AG08395 (cell line): Measurements from ENCODE around the gene TFCP2L1.

ENCODE experiments used
- DNase-seq: peaks from one replicate; pipeline ENCODE4 v3.0.0; 2012; ENCODE audit warnings: mixed read lengths, low spot score

Gene TFCP2L1

DNA sequence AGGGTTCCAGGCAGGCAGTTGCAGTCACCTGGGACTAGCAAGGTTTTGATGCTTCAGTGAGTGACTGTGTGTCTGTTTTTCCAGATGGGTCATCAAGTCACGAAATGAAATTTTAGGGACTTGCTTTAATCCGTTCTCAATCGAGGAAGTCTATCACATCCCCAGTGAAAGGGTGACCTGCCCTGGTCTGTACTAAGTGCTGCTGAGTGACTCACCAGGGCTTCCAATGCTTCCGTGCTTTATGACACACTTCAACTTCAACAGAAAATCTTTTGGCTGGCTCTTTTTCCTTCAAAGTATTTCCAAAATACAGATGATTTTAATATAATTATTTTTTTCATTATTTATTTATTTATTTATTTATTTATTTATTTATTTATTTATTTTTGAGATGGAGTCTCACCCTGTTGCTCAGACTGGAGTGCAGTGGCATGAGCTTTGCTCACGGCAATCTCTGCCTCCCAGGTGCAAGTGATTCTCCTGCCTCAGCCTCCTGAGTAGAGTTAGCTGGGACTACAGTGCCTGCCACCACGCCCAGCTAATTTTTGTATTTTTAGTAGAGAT is 18.4 kb downstream of the TFCP2L1 start:
- DNase-seq: peak; percentile 27

GRCh38 chr2:121263996-121264715 is 20.8 kb downstream of the TFCP2L1 start:
- no peak for DNase-seq

- no peak for DNase-seq
Observed at GRCh38 chr2:121260370-121261154, 24.4 kb downstream of the TFCP2L1 start.

GRCh38 chr2:121258051-121258450 is 27.0 kb downstream of the TFCP2L1 start:
- DNase-seq: no peak

- DNase-seq: no peak
Observed at GRCh38 chr2:121257480-121257840, 27.5 kb downstream of the TFCP2L1 start.

- DNase-seq: no peak
Observed at GRCh38 chr2:121256720-121257479, 28.1 kb downstream of the TFCP2L1 start.

- DNase-seq: no peak
Observed at GRCh38 chr2:121255358-121255757, 29.6 kb downstream of the TFCP2L1 start.

DNA sequence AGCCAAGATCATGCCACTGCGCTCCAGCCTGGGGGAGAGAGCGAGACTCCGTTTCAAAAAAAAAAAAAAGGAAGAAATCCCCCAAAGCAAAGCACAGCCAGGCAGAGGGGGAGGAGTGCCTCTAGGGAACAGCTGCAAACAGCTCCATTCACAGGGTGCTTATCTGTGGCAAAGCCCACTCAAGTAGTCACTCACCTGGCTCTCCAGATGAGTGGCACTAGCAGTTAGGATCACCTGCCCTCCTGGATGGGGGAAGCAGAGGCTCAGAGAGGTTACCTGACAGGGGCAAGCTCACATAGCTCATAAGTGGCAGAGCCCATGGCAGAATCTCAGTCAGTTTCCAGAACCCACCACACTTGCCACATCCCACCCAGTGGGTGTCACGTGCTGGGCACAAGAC is 30.3 kb downstream of the TFCP2L1 start:
- DNase-seq: no peak

- no peak for DNase-seq
Observed at GRCh38 chr2:121253674-121254240, 31.2 kb downstream of the TFCP2L1 start.

- DNase-seq: no peak
Observed at GRCh38 chr2:121253021-121253673, 31.9 kb downstream of the TFCP2L1 start.

DNA sequence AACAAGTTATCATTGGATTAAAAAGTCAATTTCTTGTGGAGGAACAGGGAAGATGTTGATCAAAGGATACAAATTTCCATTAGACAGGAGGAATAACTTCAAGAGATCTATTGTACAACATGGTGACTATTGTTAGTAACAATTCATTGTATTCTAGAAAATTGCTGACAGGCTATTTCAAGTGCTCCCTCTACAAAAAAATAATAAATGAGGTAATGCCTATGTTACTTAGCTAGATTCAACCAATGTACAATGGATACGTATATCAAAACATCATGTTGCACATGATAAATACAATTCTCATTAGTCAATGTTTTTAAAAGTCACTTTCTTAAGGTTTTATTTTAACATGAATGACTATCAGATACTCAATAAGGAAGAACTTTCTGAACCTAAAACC is 33.5 kb downstream of the TFCP2L1 start:
- DNase-seq: no peak

GRCh38 chr2:121248766-121249343 is 36.1 kb downstream of the TFCP2L1 start:
- DNase-seq: no peak

DNA sequence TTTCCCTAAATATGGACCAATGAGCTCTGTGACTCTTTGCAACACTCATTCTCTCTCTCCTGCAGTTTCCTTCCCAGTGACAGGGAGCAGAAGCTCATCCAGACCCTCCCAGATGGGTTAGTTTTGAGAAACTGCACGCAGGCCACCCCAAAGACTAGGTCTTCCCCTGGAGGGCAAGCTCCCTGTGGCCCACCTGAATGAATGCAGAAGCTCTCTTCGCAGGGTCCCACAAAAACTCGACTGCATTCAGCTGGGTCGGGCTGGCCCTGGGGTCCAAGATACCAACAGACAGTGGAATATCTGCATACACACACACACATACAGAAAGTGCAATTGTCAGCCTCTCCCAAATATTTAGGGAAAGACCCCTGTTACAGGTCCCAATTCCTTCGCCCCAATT is 37.0 kb downstream of the TFCP2L1 start:
- DNase-seq: no peak

- no peak for DNase-seq
Observed at GRCh38 chr2:121247534-121247933, 37.5 kb downstream of the TFCP2L1 start.

GRCh38 chr2:121246704-121247255 is 38.2 kb downstream of the TFCP2L1 start:
- no peak for DNase-seq

- DNase-seq: no peak
Observed at GRCh38 chr2:121245913-121246312, 39.1 kb downstream of the TFCP2L1 start.

DNA sequence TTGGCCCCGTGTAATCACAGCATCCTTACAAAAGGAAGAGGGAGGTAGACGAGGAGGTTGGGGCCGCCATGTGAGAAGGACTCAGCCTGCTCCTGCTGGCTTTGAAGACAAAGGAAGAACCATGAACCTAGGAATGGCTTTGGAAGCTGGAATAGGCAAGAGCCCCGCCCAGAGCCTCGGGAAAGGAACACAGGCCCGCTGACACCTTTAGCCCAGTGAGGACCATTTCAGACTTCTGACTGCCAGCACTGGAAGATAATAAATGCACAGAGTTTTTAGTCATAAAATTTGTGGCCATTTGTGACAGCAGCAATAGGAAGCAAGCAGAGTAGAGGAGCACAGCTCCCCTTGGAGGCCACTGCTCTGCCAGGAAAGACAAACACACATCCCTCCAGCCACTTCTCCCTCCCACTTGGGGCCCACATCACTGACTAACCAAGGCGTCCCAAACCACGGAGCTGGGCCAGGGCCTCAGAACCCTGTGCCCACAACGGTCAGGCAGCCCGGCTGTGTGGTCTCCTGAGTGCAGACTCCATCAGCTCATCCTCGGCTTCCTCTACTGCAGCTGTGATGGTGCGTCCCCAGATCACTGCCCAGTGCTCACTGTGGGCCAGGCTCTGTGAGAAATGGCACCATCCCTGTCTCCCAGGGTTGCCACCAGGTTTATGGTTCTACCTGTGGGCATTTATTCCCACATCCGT is 39.7 kb downstream of the TFCP2L1 start:
- no peak for DNase-seq

DNA sequence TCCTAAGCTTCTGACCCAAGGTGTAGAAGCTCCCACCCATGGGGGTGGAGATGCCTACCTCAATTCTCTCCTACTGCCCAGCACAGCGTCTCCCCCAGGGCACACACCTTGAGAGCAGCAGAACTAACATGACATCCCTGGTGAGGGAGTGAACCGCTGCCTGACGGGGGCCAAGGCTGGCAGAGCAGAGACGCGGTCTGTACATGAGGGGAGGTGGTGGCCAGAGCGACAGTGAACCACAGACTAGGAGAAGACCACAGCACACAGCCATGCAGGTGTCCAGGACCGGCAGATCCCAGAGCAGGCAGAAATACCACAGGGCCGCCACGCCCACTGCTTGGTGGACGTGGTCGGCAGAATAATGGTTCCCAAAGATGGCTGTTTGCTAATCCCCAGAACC is 40.4 kb downstream of the TFCP2L1 start:
- DNase-seq: no peak

- no peak for DNase-seq
Observed at GRCh38 chr2:121243821-121244460, 41.1 kb downstream of the TFCP2L1 start.

- DNase-seq: no peak
Observed at GRCh38 chr2:121242976-121243375, 42.0 kb downstream of the TFCP2L1 start.
